NCI-H1048 (cell line): ENCODE measurements around the gene GNA15.
"Not testable (repeated sequence)": the region's sequence is repeated elsewhere in the genome, so short reads cannot be mapped to it uniquely, and the experiment has no call there.

Experiments used
- DNase-seq: peaks from one replicate; lab custom pipeline; 2025; lab: John Stamatoyannopoulos, UW

GNA15 gene

GRCh38 chr19:3135961-3136683, at the start of gene GNA15:
GNA15 (plus strand) TSS chr19:3136033; CDS start chr19:3136451, 418 bp downstream.
- no peak for DNase-seq

- DNase-seq, result no peak
Observed at GRCh38 chr19:3087769-3088168, 48.1 kb upstream of the GNA15 start.

- not testable (repeated sequence) for DNase-seq
Observed at GRCh38 chr19:3089299-3089855, 46.5 kb upstream of the GNA15 start.

- DNase-seq, result no peak
Observed at GRCh38 chr19:3094601-3095440, 41.0 kb upstream of the GNA15 start.

- DNase-seq, result no peak
Observed at GRCh38 chr19:3095441-3096191, 40.2 kb upstream of the GNA15 start.

GRCh38 chr19:3096267-3096901, 39.4 kb upstream of the GNA15 start:
- DNase-seq, result no peak

GRCh38 chr19:3096902-3097326, 38.9 kb upstream of the GNA15 start:
- DNase-seq, result no peak

- DNase-seq, result no peak
Observed at GRCh38 chr19:3097442-3097871, 38.4 kb upstream of the GNA15 start.

GRCh38 chr19:3098141-3098514, 37.7 kb upstream of the GNA15 start:
- no peak for DNase-seq

- no peak for DNase-seq
Observed at GRCh38 chr19:3098515-3099346, 37.1 kb upstream of the GNA15 start.

- no peak for DNase-seq
Observed at GRCh38 chr19:3099347-3100145, 36.3 kb upstream of the GNA15 start.

- no peak for DNase-seq
Observed at GRCh38 chr19:3100331-3100730, 35.5 kb upstream of the GNA15 start.

- DNase-seq, result no peak
Observed at GRCh38 chr19:3100747-3101730, 34.8 kb upstream of the GNA15 start.

GRCh38 chr19:3102239-3103140, 33.3 kb upstream of the GNA15 start:
- no peak for DNase-seq

GRCh38 chr19:3104708-3104983, 31.2 kb upstream of the GNA15 start:
- no peak for DNase-seq

- no peak for DNase-seq
Observed at GRCh38 chr19:3105641-3106508, 30.0 kb upstream of the GNA15 start.
